BE2C (cell line): ENCODE measurements around the gene COX4I1.

Source experiments
- DNase-seq: peaks from one replicate; pipeline ENCODE4 v3.0.0-alpha.2; 2020
- H3K27me3 ChIP-seq: fragments of 250-450 bp; sonication (Bioruptor Pico); 2 replicates; pipeline ENCODE4 v1.5.1; 2020; ENCODE audit warnings: mild to moderate bottlenecking
- H3K36me3 ChIP-seq: fragments of 250-450 bp; sonication (Bioruptor Pico); 2 replicates; pipeline ENCODE4 v1.5.1; 2020; ENCODE audit warnings: mild to moderate bottlenecking
- H3K4me1 ChIP-seq: fragments of 250-450 bp; sonication (Bioruptor Pico); 2 replicates; pipeline ENCODE4 v1.5.1; 2020
- H3K4me3 ChIP-seq: 2 replicates; pipeline ENCODE4 v1.5.1; 2011; ENCODE audit warnings: low read depth, low read length
- H3K9me3 ChIP-seq: fragments of 250-450 bp; sonication (Bioruptor Pico); 2 replicates; pipeline ENCODE4 v1.5.1; 2020
- TF ChIP-seq, protein P1 (sequence below): IDR thresholded peaks from 2 replicates; pipeline ENCODE4 v1.5.1; 2012; ENCODE audit warnings: mild to moderate bottlenecking, low read depth, low read length

Gene COX4I1

GRCh38 chr16:85843471-85844168 lies 44.1 kb downstream of the COX4I1 start:
- peaks cover 66% of the 10 kb centered on the region for H3K27me3 ChIP-seq

GRCh38 chr16:85844169-85844481 lies 44.6 kb downstream of the COX4I1 start:
- TF ChIP-seq, protein P1, sequence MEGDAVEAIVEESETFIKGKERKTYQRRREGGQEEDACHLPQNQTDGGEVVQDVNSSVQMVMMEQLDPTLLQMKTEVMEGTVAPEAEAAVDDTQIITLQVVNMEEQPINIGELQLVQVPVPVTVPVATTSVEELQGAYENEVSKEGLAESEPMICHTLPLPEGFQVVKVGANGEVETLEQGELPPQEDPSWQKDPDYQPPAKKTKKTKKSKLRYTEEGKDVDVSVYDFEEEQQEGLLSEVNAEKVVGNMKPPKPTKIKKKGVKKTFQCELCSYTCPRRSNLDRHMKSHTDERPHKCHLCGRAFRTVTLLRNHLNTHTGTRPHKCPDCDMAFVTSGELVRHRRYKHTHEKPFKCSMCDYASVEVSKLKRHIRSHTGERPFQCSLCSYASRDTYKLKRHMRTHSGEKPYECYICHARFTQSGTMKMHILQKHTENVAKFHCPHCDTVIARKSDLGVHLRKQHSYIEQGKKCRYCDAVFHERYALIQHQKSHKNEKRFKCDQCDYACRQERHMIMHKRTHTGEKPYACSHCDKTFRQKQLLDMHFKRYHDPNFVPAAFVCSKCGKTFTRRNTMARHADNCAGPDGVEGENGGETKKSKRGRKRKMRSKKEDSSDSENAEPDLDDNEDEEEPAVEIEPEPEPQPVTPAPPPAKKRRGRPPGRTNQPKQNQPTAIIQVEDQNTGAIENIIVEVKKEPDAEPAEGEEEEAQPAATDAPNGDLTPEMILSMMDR, result no peak
- Histone ChIP-seq H3K4me1 (no peaks in the 10 kb centered on the region), H3K36me3 (no peaks in the 10 kb centered on the region)

More at GRCh38 chr16:85843471-85844168, 44.1 kb downstream of the COX4I1 start:
- Histone ChIP-seq H3K9me3 (no peaks in the 10 kb centered on the region), H3K4me3 (no peak overlapping the region), H3K36me3 (no peaks in the 10 kb centered on the region), H3K4me1 (no peaks in the 10 kb centered on the region)
- TF ChIP-seq, protein P1, result no peak
- no peak for DNase-seq

GRCh38 chr16:85844786-85845185 lies 45.3 kb downstream of the COX4I1 start:
- Histone ChIP-seq H3K9me3 (no peaks in the 10 kb centered on the region), H3K36me3 (no peaks in the 10 kb centered on the region), H3K27me3 (peaks cover 73% of the 10 kb centered on the region), H3K4me1 (no peaks in the 10 kb centered on the region), H3K4me3 (no peak overlapping the region)
- TF ChIP-seq, protein P1, result no peak
- DNase-seq, result no peak

More at GRCh38 chr16:85844169-85844481, 44.6 kb downstream of the COX4I1 start:
- peaks cover 70% of the 10 kb centered on the region for H3K27me3 ChIP-seq
- no peaks in the 10 kb centered on the region for H3K9me3 ChIP-seq
- no peak for DNase-seq
- no peak overlapping the region for H3K4me3 ChIP-seq

- Histone ChIP-seq H3K36me3 (no peaks in the 10 kb centered on the region), H3K27me3 (peaks cover 74% of the 10 kb centered on the region), H3K9me3 (no peaks in the 10 kb centered on the region), H3K4me1 (no peaks in the 10 kb centered on the region), H3K4me3 (no peak overlapping the region)
- TF ChIP-seq, protein P1, result no peak
- no peak for DNase-seq
Observed at GRCh38 chr16:85845266-85845665, 45.8 kb downstream of the COX4I1 start.

DNA sequence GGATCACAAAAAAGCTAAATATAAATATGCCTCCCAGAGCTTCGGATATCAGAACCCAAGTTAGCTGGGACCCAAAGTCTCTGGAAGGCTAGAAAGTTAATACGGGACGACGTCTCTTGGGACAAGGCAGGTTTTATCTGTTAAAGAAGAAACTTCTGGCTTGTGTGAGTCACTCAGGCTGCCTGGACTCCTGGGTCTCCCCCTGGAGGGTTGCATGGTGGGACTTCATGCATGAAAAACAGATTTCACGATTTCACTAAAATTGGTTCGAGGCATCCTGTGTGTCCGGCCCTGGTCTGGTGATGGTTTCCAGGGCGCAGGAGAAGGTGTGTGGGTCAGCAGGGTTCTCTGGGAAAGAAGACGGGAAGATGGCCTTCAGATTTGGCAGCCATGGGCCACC lies 47.0 kb downstream of the COX4I1 start:
- peaks cover 80% of the 10 kb centered on the region for H3K27me3 ChIP-seq
- DNase-seq, result no peak
- no peaks in the 10 kb centered on the region for H3K9me3 ChIP-seq
- H3K36me3 ChIP-seq, result no peaks in the 10 kb centered on the region
- H3K4me1 ChIP-seq, result no peaks in the 10 kb centered on the region; the same call in 1 of the 2 replicates
- no peak overlapping the region for H3K4me3 ChIP-seq
- TF ChIP-seq, protein P1, result no peak

DNA sequence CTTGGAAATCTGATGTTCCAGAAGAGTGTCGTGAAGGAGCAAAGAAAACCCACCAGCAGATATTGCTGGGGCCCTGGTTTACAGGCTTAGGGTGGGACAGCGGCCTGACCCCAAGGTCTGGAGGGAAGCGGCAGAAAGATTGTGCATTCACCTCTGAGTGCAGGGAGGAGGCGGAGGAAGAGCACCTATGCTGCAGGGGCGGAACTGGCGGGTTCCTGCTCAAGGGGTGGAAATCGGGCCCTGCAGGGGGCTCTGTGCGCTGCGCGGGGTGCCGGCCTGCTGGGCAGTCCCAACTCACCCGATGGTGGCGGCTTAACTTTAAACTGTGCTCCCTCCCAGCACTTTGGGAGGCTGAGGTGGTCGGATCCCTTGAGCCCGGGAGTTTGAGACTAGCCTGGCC lies 47.5 kb downstream of the COX4I1 start:
- TF ChIP-seq, protein P1, result no peak
- Histone ChIP-seq H3K36me3 (no peaks in the 10 kb centered on the region), H3K9me3 (no peaks in the 10 kb centered on the region), H3K4me1 (no peaks in the 10 kb centered on the region; the same call in 1 of the 2 replicates), H3K4me3 (no peak overlapping the region), H3K27me3 (peaks cover 86% of the 10 kb centered on the region)
- no peak for DNase-seq
